ENCODE results near the gene SETD5.

The SETD5 gene, protein sequence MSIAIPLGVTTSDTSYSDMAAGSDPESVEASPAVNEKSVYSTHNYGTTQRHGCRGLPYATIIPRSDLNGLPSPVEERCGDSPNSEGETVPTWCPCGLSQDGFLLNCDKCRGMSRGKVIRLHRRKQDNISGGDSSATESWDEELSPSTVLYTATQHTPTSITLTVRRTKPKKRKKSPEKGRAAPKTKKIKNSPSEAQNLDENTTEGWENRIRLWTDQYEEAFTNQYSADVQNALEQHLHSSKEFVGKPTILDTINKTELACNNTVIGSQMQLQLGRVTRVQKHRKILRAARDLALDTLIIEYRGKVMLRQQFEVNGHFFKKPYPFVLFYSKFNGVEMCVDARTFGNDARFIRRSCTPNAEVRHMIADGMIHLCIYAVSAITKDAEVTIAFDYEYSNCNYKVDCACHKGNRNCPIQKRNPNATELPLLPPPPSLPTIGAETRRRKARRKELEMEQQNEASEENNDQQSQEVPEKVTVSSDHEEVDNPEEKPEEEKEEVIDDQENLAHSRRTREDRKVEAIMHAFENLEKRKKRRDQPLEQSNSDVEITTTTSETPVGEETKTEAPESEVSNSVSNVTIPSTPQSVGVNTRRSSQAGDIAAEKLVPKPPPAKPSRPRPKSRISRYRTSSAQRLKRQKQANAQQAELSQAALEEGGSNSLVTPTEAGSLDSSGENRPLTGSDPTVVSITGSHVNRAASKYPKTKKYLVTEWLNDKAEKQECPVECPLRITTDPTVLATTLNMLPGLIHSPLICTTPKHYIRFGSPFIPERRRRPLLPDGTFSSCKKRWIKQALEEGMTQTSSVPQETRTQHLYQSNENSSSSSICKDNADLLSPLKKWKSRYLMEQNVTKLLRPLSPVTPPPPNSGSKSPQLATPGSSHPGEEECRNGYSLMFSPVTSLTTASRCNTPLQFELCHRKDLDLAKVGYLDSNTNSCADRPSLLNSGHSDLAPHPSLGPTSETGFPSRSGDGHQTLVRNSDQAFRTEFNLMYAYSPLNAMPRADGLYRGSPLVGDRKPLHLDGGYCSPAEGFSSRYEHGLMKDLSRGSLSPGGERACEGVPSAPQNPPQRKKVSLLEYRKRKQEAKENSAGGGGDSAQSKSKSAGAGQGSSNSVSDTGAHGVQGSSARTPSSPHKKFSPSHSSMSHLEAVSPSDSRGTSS (N-terminal part only)

DNA sequence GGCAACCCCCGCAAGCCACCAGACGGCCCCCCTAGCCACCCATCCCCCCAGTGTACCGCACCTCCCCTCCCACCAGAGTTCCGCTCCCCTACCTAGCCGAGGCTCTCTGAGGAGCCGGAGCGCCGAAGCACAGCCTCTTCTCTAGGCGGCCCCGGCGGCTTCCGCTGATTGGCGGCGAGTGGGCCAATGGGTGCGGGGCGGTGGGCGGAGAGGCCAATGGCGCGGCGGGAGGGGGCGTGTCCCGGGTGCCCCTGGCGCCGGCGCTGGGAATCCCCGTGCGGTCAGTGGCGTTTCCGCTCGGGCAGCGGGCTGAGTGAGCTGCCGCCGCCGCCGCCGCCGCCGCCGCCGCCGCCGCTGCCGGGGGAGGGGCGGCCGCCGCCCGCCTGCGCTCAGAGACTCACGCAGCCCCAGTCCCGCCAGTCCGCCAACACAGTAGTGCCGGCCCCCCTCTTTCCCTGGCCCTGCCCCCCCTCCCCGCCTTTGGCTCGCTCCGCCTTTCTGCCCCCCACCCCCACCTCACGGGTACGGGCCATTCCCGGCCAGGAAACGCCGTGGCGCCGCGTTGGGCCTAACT is at the start of gene SETD5:
SETD5 (plus strand) TSS at position 284 of the 574 bp plus-strand sequence. CDS start 31,324 bp downstream, outside the sequence.
- peak; percentile 98 to 99 for DNase-seq

DNA sequence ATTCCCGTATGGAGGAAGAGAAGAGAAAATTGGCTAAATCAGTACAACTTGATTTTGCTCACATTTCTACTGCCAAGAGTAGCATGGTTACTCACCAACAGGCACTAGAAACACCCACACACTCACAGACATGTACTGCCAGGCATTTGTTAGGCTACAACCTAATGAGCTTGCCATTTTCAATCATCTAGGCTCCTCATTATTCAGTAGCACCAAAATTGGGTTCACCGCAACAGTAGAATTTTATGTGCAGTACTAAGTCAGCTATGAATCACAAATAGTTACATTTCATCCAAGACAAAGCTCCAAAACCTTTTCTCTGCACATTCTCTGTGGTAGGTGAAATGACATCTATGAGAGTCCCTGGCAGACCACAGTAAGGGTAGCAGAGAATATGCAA is 49.5 kb upstream of the SETD5 start:
- DNase-seq, result no peak

DNA sequence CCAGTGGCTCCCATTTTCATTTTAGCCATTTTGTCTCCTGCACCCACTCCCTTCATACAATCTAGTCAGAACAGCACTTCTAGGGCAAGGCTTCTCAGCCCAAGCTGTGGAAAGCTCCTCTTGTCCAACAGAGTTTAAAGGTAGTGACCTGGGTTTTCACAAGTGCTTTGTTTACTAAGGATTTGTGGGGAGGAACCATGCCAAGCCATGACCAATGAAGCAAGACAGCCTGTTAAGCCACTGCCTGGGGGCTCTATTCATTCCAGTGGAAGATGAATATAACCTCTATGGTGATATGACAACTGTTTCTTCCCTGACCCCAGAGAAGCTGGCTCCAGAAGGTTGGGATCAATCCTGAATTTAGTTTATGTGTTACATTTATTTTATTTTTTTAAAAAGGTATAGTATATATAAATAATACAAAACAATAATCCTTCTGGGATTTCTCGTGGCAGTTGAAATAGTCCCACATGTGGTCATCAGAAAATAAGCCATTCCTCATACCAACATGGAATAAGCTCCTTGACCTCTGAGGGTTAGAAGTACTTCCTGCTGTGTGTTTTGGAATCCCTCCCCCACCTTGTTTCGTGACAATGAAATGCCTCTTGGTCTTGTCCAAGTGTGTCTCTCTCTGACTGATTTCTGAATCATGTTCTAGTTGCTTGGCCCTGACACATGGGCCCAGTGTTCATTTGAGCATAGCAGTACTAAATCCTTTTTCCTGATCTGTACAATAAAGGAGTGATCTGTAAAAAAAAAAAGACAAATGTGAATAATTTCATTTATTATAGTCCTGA is 47.9 kb upstream of the SETD5 start:
- no peak for DNase-seq

DNA sequence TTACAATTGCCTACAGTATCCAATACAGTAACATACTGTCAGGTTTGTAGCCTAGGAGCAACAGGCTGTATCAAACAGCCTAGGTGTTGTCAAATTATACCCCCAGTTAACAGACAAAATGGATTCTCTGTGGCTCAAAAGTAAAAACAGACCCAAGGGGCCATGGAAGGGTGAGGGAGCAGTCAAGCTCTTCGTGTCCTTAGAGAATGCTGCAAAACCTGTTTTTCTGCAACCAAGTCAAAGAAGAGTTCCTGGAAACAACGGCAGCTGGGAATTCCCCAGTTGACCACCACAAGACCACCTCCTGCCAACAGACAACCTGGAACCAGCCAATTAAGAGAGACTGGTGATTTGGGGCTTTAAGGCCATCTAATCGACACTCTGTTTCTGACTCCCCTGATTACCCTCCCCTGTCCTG is 45.7 kb upstream of the SETD5 start:
- no peak for DNase-seq

DNA sequence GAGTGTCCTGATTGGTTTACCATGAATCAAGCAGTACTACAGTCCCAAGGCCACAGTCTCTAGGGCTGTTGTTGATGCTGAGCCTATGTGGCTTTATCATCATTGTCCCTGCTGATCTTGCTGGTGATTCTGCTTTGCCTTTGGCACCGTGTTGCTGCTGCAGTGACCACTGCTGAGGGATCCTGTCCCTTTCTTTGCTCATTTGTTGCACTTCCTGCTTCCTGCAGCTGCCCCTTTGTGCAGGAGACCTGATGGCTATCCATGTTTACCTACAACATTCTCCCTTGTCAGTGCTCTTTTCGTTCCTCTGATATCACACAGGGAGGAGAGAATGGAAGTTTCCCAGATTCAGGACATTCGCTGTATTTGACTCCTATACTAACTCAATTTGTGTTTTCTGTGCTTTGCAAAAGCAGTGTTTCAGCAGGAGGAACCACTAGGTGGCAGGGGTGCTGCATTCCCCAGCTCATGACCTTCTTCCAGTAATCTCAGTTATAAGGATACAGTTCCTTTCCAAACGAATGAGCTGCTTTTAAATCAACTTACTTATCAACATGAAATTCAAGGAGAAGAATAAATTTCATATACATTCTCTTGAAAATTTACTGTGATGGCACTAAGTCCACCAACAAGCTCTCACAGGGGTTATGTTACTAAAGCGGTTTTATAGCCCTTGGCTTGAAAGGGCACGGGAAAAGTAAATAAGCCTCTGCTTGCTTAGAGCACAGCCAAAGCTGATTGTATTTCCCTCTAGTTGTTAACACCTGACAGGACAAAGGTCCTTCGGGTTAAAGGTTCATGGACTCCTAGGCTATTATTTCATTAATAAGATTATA is 44.3 kb upstream of the SETD5 start:
- peak; percentile 56 to 71 for DNase-seq

DNA sequence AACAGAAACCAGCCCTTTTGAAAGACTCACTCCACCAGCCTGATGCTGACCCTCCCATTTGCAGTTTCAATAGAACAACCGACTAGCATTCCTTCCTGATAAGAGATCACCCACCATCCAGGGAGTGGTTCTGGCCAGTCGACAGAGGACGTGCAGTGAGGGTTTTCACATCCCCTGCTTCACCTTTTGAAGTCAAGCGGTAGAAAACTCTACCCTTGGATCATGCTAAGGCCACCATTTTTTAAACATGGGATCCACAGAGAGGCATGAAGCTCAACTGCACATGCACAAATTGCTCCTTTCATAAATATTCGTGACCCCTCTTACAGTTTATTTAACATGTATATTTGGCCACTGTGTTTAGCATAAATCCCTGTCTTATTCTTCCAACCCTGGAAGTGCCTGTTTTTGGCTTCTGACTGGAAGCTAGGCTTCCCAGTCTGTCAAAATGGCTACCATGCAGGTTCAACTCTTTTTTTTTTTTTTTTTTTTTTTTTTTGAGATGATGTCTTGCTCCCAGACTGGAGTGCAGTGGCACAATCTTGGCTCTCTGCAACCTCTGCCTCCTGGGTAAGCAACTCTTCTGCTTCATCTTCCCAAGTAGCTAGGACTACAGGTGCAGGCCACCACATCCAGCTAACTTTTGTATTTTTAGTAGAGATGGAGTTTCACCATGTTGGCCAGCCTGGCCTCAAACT is 35.6 kb upstream of the SETD5 start:
- no peak for DNase-seq

DNA sequence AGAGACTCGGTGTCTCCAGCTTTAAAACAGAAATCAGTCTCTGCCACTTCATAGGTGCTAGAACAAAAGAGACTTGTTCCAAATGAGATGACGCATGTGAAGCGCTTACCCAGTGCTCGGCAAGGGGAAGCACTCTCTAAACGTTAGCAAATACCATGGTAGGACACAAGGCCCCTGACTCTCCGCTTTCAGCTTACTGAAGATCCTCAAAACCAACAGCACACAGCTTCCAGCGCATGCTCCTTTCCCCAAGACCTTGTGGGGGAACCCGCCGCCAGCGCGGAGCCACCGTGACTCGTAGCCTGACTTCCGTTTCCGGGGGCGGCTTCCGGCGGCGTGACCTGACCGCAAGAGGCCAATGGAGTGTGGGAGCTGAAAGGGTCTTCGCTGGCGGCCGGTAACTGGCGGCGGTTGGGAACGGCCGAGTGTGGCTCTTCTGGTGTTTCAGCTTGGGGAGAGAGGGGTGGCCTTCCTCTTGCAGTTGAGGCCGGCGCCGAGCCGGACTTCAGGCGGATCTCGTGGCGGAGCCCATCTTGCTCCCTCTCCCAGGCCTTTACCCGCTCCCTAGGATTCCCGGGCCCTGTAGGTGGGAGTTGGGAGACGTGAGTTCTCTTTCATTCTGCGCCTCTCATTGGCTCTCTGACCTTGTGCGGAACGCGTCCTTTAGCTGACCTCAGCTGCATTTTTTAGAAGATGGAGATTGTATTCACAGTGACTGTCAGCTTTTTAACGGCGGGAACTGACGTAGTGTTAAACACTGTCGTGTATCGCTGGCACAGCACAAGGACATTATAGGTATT is 34.5 kb upstream of the SETD5 start, which contains the start of gene THUMPD3:
THUMPD3 (plus strand) TSS at position 324 of the 800 bp plus-strand sequence. CDS start 2,015 bp downstream, outside the sequence.
- peak; percentile 87 to 90 for DNase-seq

DNA sequence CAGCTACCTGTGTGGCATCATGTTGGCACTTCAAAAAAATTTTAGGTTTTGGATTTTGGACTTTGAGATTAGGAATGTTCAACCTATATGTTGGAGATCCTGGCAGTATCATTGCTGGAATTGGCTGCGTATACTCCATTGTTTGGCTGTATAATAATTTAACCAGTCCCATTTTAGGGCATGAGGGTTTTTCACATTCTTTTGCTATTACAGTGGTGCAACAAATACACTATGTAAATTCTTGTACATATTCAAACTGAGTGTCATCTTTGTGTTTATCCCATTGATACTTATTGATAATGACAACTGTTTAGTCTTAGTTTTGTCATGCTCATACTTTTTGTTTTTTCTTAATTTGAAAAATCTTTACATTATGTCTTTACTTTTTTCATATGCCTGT is 27.9 kb upstream of the SETD5 start:
- DNase-seq, result no peak

DNA sequence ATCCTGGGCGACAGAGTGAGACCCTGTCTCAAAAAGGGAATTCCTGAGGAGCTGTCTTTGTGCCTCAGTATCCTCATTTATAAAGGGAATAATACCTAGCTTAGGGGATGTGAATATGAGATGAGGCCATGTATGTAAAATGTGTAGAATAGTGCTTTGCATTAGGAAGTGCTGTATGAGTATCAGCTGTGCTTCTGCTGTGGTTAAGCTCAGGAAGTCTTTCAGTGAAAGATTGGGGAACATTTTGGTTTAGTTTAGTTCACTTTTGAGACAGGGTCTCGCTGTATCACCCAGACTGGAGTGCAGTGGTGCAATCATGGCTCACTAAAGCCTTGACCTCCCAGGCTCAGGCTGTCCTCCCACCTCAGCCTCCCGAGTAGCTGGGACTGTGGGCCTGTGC is 23.9 kb upstream of the SETD5 start:
- no peak for DNase-seq

DNA sequence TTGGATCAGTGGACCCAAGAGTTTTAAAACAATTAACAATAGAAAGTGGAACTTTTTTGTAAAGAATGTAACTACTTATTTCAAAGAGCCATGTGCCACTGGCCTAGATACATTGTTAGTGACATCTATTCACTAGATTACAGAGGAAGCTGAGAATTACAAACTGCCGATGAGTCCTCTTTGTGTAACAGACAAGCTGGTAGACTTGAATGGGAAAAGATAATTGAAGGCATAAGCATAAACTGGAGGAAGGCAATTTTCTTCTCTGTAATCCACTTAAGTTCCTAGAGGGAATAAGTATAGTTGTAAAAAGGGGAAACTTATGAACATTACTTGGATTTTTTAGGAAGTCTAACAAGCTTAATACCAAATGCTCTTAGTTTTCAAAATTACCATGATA is 19.4 kb upstream of the SETD5 start:
- DNase-seq, result no peak

DNA sequence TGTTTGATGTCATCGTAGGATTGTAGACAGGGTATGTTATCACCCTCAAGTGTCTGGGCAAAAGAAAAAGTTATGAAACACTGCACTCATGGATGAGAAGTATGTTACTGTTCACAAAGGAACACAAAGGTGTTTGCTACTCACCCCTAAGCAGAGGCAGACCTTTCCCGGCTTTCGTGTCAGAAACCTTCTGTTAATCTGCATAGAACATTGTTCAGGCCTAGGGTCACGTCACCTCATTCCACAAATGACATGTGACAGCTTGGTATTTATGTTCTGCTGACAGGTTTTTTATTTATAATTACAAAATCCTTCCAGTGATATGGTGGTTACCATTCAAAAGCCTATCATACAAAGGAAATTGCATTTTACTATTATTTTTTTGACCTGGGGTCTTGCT is 18.1 kb upstream of the SETD5 start:
- no peak for DNase-seq

DNA sequence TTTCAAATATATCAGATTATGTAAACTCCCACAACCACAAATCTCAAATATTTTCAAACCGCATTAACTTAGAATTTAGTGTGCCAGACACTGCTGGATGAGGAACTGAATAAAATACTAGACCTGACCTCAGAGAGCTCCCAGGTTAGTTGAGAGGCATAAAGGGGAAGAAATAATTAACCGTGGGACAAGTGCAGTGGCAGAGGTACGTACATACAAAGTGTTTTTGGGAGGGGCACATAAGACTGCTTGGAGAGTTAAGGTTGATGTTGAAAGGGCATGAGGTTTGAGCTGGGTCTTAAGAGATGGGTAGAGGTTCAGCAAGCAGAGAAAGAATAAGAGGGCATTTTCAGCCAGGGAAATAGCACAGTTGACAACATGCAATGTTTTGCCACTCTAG is 17.4 kb upstream of the SETD5 start:
- DNase-seq, result no peak

DNA sequence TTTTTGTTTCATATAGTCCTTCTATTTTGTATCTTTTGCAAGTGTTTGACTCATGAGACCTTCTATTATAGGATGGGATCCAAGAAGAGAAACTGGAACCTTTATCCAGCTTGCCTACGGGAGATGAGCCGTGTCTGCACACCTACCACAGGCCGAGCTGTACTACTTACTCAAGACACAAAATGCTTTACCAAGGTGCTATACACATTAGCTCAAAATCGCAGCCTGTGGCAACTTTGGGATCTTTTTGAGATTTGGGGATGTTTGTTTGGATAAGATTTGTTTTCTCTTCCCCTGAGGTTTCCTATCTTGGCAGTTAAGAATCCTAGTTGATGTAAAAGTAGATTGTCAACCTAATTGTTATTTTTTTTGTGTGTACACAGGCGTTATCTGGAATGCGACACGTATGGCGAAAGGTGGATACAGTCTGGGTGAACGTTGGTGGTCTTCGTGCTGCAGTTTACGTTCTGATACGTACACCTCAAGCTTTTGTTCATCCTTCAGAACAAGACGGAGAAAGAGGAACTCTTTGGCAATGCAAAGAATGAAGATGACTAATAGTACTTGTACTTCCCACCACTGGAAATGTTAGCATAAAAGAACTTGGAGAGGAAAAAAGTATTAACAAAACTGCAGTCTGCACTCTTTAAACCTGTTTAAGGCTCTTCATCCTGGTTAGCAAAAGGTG is 13.1 kb upstream of the SETD5 start:
- no peak for DNase-seq

DNA sequence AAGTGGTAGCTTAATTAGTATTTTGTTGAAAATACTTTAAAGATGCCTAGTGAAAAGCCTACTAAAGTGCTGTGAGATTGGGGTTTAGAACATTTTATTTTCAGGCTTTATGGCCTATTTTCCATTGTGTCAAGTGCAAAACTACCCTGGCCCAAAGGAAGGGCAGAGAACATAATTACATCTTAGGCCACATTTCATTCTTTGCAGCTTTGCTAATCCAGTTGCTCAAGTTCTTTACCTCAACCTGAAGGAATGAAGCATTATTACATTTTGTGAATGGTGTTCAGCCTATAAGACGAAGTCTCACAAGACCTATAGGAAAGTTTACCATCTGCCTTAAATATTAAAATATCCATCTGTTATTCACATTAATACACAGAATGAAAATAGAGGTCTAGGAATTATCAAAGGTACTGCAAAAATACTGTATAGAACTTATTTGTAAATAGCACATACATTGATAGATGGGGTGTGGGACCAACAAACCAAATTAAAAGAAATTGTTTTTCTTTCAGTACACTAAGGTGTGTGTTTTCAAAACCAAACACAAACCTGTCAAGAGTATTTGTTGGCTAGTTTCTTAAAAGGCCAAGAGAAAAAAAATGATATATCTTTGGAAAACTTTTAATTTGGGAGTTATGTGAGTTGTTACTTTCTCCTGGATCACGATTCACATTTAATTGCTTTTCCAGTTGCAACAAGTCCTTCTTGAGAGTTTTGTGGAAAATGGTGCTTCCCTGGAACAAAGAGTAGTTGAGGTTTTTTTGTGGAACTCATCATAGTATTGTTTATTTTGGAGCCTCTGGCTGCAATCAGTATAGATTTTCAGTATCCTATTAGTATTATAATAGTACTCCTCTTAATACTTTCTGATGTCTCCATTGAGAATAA is 12.0 kb upstream of the SETD5 start:
- no peak for DNase-seq

DNA sequence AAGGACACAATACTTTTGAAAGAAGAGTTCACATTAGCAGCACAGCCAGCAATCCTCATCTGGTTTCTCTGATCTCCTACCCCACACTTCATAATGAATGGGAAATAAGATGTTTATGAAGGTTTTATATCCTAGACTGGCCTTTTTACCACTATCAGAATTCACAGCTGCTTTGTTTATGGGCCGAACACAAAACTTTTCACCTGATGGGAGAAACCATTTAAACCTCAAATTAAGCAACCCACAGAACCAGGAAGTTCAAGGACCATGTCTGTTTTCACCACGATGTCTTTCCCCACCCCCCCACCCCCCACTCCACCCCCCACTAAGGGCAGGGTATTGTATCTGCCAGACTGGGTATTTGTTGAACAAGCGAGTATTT is 11.3 kb upstream of the SETD5 start:
- no peak for DNase-seq

DNA sequence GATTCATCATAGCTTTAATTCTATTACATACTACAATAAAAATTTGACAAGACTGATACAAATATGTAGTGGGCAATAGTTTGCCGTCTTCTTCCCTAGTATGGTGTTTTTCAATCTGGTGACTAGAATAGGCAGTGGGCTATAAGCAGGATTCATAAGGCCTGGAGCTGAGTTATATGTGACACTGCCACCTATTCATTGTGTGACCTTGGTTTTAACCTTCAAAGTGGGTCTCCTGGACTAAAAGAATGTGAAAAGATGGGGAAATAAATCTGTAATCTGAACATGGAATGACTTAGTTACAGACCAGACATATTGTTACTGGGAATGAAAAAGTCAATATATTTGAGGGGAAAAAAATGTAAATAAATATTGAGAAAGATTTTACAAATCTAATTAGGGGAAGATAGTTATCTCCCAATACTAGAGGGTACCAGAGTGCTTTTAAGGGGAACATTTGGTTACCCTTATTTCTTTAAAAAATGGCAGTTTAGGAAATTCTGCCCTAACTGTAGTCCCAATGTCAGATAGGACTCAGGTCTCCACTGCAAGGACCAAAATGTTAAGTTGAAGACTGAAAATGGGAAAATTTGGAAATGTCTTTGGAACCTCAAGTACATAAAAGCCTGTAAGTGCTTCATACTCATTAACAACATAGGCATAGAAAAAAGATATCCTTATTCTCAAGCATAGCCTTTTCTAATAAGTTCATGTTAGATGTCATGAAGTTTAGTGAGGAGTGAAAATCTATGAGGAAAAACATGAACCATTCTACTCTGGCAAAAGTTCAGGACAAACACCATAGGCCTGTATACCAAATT is 10.7 kb upstream of the SETD5 start:
- no peak for DNase-seq

DNA sequence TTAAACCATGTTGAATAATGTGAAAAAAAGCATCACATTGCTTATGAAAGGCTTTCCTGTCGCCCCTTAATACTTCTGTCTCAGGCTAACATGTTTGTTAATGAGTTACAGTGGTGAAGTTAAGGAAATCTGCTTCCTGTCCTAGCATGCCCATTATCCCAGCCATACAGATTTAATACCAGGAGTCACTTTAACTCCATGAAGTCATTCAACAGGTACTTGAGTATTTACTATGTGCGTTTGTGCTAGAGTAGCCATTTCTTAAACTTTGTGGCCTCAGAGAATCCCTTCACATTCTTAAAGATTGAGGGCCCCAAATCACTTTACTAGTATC is 10.1 kb upstream of the SETD5 start:
- DNase-seq, result no peak
